Epithelial cell of proximal tubule (primary cell): ENCODE measurements around the gene ALDH2. TPM values are rescaled to one million over a fixed set of nuclear protein-coding genes. Genes with fewer than 3 reads are reported as not detected.

Experiments used
- DNase-seq: peaks from one replicate; pipeline ENCODE4 v3.0.0-alpha.2; 2011; ENCODE audit warnings: low read depth
- H3K4me3 ChIP-seq: 2 replicates; pipeline ENCODE4 v1.5.1; 2011; ENCODE audit warnings: low read depth, mild to moderate bottlenecking, low read length
- CTCF ChIP-seq: conservative IDR thresholded peaks from 2 replicates; pipeline ENCODE4 v1.5.1; 2012; ENCODE audit warnings: low read depth, mild to moderate bottlenecking, low read length
- total RNA-seq: library from RNA; depleted of rRNA; stranded (reverse); fragments of >200 nt; gene quantifications from 2 replicates; pipeline ENCODE4 v1.2.3, GENCODE V29; 2015

Gene ALDH2
- total RNA-seq, 1 donor from 2014 or later: 19.3 TPM

- DNase-seq: no peak
- no peak overlapping the region for H3K4me3 ChIP-seq
- TF ChIP-seq CTCF: no peak
These were observed 23.0 kb downstream of the ALDH2 start for GRCh38 chr12:111789779-111790178.

- no peak overlapping the region for H3K4me3 ChIP-seq
- no peak for TF ChIP-seq CTCF
- DNase-seq: no peak
These were observed 24.8 kb downstream of the ALDH2 start for GRCh38 chr12:111791507-111791906.

- no peak overlapping the region for H3K4me3 ChIP-seq
- TF ChIP-seq CTCF: no peak
- no peak for DNase-seq
These were observed 25.6 kb downstream of the ALDH2 start for GRCh38 chr12:111792155-111792855.

- no peak overlapping the region for H3K4me3 ChIP-seq
- TF ChIP-seq CTCF: no peak
- DNase-seq: no peak
These were observed 26.1 kb downstream of the ALDH2 start for GRCh38 chr12:111792856-111793235.

GRCh38 chr12:111798182-111798581 lies 31.4 kb downstream of the ALDH2 start:
- H3K4me3 ChIP-seq: no peak overlapping the region
- TF ChIP-seq CTCF: no peak
- DNase-seq: no peak

- no peak overlapping the region for H3K4me3 ChIP-seq
- no peak for DNase-seq
- no peak for TF ChIP-seq CTCF
These were observed 33.0 kb downstream of the ALDH2 start for GRCh38 chr12:111799758-111800157.

- H3K4me3 ChIP-seq: no peak overlapping the region
- no peak for TF ChIP-seq CTCF
- no peak for DNase-seq
These were observed 36.4 kb downstream of the ALDH2 start for GRCh38 chr12:111803038-111803626.
